Measurements from ENCODE around the gene RAB7B.
A peak's percentile ranks its signal among the peaks of the same experiment; 100 is the strongest.
"Not testable (repeated sequence)": the region's sequence is repeated elsewhere in the genome, so short reads cannot be mapped to it uniquely, and the experiment has no call there.

Gene RAB7B, protein sequence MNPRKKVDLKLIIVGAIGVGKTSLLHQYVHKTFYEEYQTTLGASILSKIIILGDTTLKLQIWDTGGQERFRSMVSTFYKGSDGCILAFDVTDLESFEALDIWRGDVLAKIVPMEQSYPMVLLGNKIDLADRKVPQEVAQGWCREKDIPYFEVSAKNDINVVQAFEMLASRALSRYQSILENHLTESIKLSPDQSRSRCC

GRCh38 chr1:206002871-206003801 lies at the start of gene RAB7B:
RAB7B (minus strand) TSS chr1:206003395; CDS start chr1:205994135, 9,260 bp downstream.
- Mint-ChIP-seq H3K4me3 (no peak within 1 kb of the TSS), H3K27ac (no peak within 1 kb of the TSS), H3K4me1 (peaks cover 20% of the 10 kb centered on the region), H3K9me3 (no peaks in the 10 kb centered on the region), H3K36me3 (no peaks in the 10 kb centered on the region)
- DNase-seq (ENCODE audit: low spot score in 2 of 2): no peak
- no peak for ATAC-seq

GRCh38 chr1:206052231-206052865 lies 49.2 kb upstream of the RAB7B start:
- H3K4me1 Mint-ChIP-seq: peaks cover 23% of the 10 kb centered on the region
- DNase-seq (ENCODE audit: low spot score in 2 of 2); H3K9me3 Mint-ChIP-seq; H3K4me3 Mint-ChIP-seq; ATAC-seq; H3K36me3 Mint-ChIP-seq: not testable (repeated sequence)
- H3K27ac Mint-ChIP-seq: peak overlapping the region; percentile 54

- H3K36me3 Mint-ChIP-seq: no peaks in the 10 kb centered on the region
- peak overlapping the region; percentile 33 for H3K4me3 Mint-ChIP-seq
- peaks cover 23% of the 10 kb centered on the region for H3K4me1 Mint-ChIP-seq
- ATAC-seq (peak; percentile 86), DNase-seq (ENCODE audit: low spot score in 2 of 2) (no peak)
- no peaks in the 10 kb centered on the region for H3K9me3 Mint-ChIP-seq
- peak overlapping the region; percentile 23 for H3K27ac Mint-ChIP-seq
Observed at GRCh38 chr1:206050655-206051235, 47.5 kb upstream of the RAB7B start.

GRCh38 chr1:206049919-206050600 lies 46.9 kb upstream of the RAB7B start:
- DNase-seq (ENCODE audit: low spot score in 2 of 2): no peak
- ATAC-seq: no peak
- H3K4me3 Mint-ChIP-seq: no peak overlapping the region
- no peaks in the 10 kb centered on the region for H3K9me3 Mint-ChIP-seq
- peaks cover 23% of the 10 kb centered on the region for H3K4me1 Mint-ChIP-seq
- H3K36me3 Mint-ChIP-seq: no peaks in the 10 kb centered on the region
- no peak overlapping the region for H3K27ac Mint-ChIP-seq

DNA sequence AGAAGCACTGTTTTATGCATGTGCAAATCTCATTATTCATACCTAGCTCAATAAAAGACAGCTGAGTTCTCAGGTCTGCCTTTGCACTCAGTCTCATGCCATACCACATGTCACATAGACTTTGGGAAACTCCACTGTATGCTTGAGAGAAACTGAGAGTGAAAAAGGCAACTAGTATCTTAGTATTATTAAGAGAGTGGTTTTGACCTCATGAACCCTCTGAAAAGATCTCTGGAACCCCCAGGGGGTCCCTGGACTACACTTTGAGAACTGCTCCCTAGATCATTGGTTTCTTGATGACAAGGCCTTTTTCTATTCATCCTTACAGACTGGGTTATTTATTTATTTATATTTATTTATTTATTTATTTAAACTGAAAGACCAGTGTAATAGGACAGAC lies 46.1 kb upstream of the RAB7B start:
- no peak overlapping the region for H3K4me3 Mint-ChIP-seq
- H3K4me1 Mint-ChIP-seq: peaks cover 23% of the 10 kb centered on the region
- ATAC-seq (peak; percentile 77), DNase-seq (ENCODE audit: low spot score in 2 of 2) (no peak)
- no peaks in the 10 kb centered on the region for H3K36me3 Mint-ChIP-seq
- no peaks in the 10 kb centered on the region for H3K9me3 Mint-ChIP-seq
- H3K27ac Mint-ChIP-seq: no peak overlapping the region

DNA sequence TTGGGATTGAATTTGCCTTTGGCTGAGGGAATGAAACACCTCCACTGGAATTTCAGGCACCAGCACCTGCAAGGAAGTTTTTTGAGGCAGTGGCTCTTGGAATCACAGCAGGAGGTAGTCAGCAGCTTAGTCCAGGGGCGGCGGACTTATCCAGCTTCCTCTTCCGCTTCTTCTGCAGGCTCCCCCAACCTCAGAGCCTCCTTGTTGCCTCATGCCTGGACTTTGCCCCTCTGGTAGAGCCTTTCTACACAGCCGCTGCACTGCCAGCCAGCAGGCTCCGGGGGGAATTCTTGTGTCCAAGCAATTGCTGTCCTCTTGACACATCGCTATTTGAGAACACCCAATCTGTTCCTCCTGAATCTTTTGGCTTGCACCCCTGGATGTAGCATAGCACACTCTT lies 45.4 kb upstream of the RAB7B start:
- Mint-ChIP-seq H3K36me3 (no peaks in the 10 kb centered on the region), H3K4me3 (no peak overlapping the region), H3K9me3 (no peaks in the 10 kb centered on the region), H3K27ac (no peak overlapping the region), H3K4me1 (peaks cover 23% of the 10 kb centered on the region)
- ATAC-seq (no peak), DNase-seq (ENCODE audit: low spot score in 2 of 2) (no peak)

DNA sequence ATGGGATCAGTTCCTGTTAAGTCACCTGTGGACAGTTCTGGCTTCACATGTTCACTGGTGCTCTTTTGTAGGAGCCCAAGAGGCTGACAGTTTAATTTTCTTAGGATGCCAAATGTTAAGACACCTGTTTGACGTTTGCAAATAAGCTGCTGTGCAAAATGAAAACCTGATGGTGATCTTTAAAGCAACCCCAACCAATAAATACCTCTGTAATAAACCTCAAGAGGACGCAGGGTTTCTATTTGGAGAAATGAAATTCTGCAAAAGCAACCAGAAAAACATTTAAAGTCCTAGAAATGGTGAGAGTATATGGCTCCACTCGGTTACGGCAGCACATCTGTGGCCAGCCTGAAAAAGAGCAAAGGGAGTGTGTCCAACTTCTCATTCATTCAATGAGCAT lies 44.1 kb upstream of the RAB7B start:
- no peak overlapping the region for H3K4me3 Mint-ChIP-seq
- H3K4me1 Mint-ChIP-seq: peaks cover 15% of the 10 kb centered on the region
- DNase-seq (ENCODE audit: low spot score in 2 of 2) (no peak), ATAC-seq (no peak)
- H3K27ac Mint-ChIP-seq: no peak overlapping the region
- H3K36me3 Mint-ChIP-seq: no peaks in the 10 kb centered on the region
- H3K9me3 Mint-ChIP-seq: no peaks in the 10 kb centered on the region

DNA sequence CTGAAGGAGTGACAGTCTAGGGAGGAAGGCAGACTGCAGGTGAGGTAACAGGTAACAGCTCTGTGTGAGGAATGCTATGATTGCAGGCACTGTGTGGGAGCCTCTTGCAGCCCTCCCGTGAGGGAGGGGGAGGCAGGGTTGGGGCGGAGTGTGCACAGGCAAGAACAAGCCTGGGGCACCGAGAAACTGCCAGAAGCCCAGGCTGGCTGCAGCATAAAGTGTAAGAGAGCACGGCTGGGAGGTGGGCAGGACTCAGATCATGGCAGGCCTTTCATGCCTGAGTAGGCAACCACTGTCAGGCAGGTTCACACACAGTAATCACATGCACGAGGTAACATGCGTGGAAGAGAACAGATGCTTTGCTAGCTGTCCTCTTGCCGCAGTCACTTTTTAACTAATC lies 38.4 kb upstream of the RAB7B start:
- DNase-seq (ENCODE audit: low spot score in 2 of 2): no peak
- H3K9me3 Mint-ChIP-seq: no peaks in the 10 kb centered on the region
- H3K4me1 Mint-ChIP-seq: peaks cover 21% of the 10 kb centered on the region
- H3K4me3 Mint-ChIP-seq: no peak overlapping the region
- peaks cover 5% of the 10 kb centered on the region for H3K36me3 Mint-ChIP-seq
- H3K27ac Mint-ChIP-seq: no peak overlapping the region
- ATAC-seq: peak; percentile 55

- Mint-ChIP-seq H3K4me1 (peaks cover 21% of the 10 kb centered on the region), H3K9me3 (no peaks in the 10 kb centered on the region), H3K36me3 (peaks cover 5% of the 10 kb centered on the region), H3K4me3 (peak overlapping the region; percentile 23), H3K27ac (no peak overlapping the region)
- no peak for ATAC-seq
- peak in 1 of 2 donors; percentile 8 for DNase-seq (ENCODE audit: low spot score in 2 of 2)
Observed at GRCh38 chr1:206040328-206040727, 37.1 kb upstream of the RAB7B start.

- peak in 1 of 2 donors; percentile 36 for DNase-seq (ENCODE audit: low spot score in 2 of 2)
- Mint-ChIP-seq H3K27ac (peak overlapping the region; percentile 77), H3K4me3 (peak overlapping the region; percentile 23), H3K9me3 (no peaks in the 10 kb centered on the region), H3K4me1 (peaks cover 27% of the 10 kb centered on the region), H3K36me3 (peaks cover 5% of the 10 kb centered on the region)
- ATAC-seq: peak; percentile 38
Observed at GRCh38 chr1:206039046-206039973, 36.1 kb upstream of the RAB7B start.

DNA sequence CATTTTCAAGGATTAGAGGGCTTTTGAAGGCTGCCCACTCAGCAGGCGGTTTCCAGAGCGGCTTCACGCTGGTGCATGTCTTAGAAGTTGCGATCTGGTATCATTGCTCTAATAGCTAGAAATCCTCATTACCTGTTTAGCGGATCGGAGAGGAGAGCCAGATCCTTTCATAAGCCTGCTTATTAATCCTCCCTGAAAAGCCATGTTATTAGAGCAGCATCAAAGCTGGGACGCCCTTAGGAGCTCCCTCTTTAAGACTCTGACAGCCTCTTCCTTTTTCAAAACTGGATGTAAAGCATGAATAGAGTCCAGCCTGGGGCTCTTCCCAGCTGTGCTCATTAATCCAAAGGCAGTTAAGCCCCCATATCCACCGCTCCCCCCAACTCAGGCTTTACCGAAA lies 34.4 kb upstream of the RAB7B start:
- Mint-ChIP-seq H3K27ac (no peak overlapping the region), H3K9me3 (no peaks in the 10 kb centered on the region), H3K36me3 (peaks cover 5% of the 10 kb centered on the region), H3K4me3 (no peak overlapping the region), H3K4me1 (peaks cover 27% of the 10 kb centered on the region)
- DNase-seq (ENCODE audit: low spot score in 2 of 2) (no peak), ATAC-seq (no peak)

DNA sequence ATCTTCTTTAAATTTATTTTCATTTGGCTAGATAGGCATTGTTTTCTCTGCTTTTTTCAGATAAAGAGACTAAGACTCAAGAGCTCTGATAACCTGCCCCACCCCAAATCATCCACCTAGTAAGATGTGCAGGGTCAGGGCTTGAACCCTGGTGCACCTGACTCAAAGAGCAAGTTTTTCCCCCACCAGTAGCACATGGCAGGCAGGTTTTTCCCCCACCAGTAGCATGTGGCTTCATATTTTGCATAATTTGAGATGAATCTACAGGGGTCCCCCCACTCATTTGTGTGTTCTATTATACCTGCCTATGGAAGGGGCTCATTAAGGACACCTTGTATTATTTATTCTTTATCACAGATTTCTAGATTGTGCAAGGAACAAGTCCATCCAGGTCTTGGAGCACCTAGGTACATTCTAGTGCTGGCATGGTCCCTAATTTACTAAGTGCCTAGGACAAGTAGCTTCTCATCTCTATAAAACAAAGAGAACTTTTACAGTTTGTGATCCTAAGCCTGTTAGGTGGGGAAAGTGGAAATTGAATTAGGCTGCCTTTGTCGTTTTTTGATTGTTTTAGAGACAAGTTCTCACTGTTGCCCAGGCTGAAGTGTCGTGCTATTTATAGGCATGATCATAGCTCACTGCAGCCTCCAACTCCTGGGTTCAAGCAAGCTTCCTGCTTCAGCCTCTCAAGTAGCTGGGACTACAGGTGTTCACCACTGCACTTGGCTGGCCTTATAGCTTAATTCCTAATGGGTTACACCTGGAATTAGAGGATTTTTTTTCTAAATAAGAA lies 33.7 kb upstream of the RAB7B start:
- Mint-ChIP-seq H3K9me3 (no peaks in the 10 kb centered on the region), H3K36me3 (peaks cover 5% of the 10 kb centered on the region), H3K4me3 (no peak overlapping the region), H3K27ac (no peak overlapping the region), H3K4me1 (peaks cover 27% of the 10 kb centered on the region)
- DNase-seq (ENCODE audit: low spot score in 2 of 2): no peak
- peak; percentile 44 for ATAC-seq

DNA sequence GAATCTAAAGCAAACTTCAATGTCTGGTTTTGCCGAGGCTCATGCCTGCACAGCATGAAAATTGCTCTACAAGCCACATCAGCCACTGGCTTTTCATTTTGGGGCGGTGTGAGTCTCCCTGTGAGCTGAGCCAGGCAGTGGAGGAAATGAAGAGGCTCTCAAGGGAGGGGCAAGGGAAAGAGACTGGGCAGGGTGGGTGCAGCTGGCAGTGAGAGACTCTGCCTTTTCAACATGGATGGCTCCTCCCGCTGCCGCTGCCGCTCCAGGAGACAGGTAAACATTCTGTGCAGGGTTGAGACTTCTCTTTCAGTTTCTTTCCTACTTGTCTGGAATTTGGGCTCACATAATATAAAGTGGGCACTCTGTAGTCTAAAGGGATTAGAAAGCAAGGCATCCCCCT lies 31.8 kb upstream of the RAB7B start:
- ATAC-seq (peak; percentile 57), DNase-seq (ENCODE audit: low spot score in 2 of 2) (no peak)
- Mint-ChIP-seq H3K9me3 (no peaks in the 10 kb centered on the region), H3K27ac (no peak overlapping the region), H3K4me1 (peaks cover 20% of the 10 kb centered on the region), H3K4me3 (peak overlapping the region; percentile 41), H3K36me3 (peaks cover 4% of the 10 kb centered on the region)
